GM12872 (cell line): ENCODE data around the gene EPRS1.

Experiments
- TF ChIP-seq, protein P1 (sequence below): IDR thresholded peaks from 3 replicates; pipeline ENCODE4 v1.5.1; 2011; ENCODE audit warnings: low read depth, mild to moderate bottlenecking, low read length, moderate library complexity; ENCODE audit not compliant: insufficient read depth

EPRS1 gene

GRCh38 chr1:220084460-220084859, 38.2 kb upstream of the EPRS1 start:
- TF ChIP-seq, protein P1, sequence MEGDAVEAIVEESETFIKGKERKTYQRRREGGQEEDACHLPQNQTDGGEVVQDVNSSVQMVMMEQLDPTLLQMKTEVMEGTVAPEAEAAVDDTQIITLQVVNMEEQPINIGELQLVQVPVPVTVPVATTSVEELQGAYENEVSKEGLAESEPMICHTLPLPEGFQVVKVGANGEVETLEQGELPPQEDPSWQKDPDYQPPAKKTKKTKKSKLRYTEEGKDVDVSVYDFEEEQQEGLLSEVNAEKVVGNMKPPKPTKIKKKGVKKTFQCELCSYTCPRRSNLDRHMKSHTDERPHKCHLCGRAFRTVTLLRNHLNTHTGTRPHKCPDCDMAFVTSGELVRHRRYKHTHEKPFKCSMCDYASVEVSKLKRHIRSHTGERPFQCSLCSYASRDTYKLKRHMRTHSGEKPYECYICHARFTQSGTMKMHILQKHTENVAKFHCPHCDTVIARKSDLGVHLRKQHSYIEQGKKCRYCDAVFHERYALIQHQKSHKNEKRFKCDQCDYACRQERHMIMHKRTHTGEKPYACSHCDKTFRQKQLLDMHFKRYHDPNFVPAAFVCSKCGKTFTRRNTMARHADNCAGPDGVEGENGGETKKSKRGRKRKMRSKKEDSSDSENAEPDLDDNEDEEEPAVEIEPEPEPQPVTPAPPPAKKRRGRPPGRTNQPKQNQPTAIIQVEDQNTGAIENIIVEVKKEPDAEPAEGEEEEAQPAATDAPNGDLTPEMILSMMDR = no peak

GRCh38 chr1:220077887-220078286, 31.6 kb upstream of the EPRS1 start:
- TF ChIP-seq, protein P1 = no peak

- TF ChIP-seq, protein P1 = no peak
These were observed 30.8 kb upstream of the EPRS1 start for GRCh38 chr1:220076861-220077762.

- TF ChIP-seq, protein P1 = no peak
These were observed 21.2 kb upstream of the EPRS1 start for GRCh38 chr1:220067269-220068204.

DNA sequence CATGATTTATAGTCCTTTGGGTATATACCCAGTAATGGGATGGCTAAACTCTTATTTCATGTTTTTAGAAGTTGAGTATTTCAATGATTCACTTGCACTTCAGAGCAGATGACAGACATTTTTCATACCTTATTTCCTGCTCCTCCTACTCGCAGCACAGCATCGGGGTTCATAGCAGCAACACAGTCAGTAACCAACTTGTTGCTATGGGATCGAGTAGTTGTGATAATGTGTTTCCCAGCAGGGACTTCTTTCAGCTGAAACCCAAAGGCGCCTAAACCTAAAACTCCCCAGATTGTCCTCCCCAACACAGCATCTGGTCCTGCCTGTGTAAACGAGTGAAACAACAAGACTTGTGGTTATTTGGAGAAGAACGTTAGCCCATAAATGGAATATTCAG, 16.3 kb upstream of the EPRS1 start:
- TF ChIP-seq, protein P1 = no peak

DNA sequence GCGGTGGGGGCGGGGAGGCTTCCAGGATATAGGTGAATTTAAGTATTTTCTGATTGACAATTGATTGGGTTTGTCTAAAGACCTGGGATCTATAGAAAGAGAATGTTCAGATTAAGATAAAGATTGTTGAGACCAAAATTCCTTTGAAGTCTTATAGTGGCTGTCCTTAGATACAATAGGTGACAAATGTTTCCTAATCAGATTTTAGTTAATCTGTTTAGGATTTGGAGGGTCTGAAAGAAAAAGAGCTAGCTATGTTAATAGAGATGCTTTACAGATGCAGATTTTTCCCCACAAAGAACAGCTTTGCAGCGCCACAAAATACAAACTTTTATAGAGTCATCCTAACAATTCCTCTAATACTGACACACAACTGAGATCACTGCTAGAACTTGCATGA, 14.6 kb upstream of the EPRS1 start:
- TF ChIP-seq, protein P1 = no peak

DNA sequence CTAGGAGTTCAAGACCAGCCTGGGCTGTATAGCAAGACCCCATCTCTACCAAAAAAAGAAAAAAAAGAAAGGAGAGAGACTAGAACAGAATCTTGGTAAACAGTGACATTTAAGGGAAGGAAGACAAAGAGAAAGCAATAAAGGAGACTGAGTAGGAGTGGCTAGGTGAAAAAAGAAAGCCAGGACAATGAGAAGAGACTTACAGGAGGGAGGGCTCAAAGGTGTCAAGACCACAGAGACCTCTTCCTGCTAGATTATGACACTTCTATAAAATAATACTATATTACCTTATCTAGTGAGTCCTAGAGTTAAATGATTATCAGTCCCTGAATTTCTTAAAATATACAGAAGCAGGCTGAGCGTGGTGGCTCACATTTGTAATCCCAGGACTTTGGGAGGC, 10.1 kb upstream of the EPRS1 start:
- TF ChIP-seq, protein P1 = no peak
